ENCODE data around the gene DNAAF5. TPM values are rescaled to one million over a fixed set of nuclear protein-coding genes. Genes with fewer than 3 reads are reported as not detected.
A peak's percentile ranks its signal among the peaks of the same experiment; 100 is the strongest.
"Not testable (repeated sequence)": the region's sequence is repeated elsewhere in the genome, so short reads cannot be mapped to it uniquely, and the experiment has no call there.

Gene DNAAF5
- total RNA-seq, 1 donor from 2014 or later = 18.1 TPM

DNA sequence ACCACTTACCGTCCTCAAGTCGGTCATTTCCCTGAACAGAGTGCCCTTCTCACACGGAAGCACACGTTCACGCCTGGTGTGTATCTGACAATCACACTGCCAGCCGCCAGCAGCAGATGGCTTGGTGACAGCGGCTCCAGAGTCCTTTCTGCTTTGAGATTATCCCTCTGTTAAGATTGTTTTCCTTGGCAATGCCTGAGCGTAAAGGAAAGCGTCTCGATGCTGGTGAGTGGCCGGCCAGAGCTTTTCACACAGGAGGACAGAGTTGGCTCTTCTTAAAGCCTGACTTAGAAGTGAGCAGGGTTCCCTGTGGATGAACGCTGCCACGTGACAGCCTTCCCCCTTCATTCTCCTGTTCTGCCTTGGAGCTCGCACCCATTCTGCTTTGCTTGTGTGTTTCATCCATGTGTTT, 22.6 kb downstream of the DNAAF5 start:
- H3K36me3 ChIP-seq = peaks cover 14% of the 10 kb centered on the region
- DNase-seq = peak; percentile 51
- H3K9me3 ChIP-seq (replicated peaks) = no peaks in the 10 kb centered on the region
- H3K27ac ChIP-seq (replicated peaks) = peak overlapping the region; percentile 70
- H3K4me1 ChIP-seq = peaks cover 32% of the 10 kb centered on the region
- TF ChIP-seq, protein P1, sequence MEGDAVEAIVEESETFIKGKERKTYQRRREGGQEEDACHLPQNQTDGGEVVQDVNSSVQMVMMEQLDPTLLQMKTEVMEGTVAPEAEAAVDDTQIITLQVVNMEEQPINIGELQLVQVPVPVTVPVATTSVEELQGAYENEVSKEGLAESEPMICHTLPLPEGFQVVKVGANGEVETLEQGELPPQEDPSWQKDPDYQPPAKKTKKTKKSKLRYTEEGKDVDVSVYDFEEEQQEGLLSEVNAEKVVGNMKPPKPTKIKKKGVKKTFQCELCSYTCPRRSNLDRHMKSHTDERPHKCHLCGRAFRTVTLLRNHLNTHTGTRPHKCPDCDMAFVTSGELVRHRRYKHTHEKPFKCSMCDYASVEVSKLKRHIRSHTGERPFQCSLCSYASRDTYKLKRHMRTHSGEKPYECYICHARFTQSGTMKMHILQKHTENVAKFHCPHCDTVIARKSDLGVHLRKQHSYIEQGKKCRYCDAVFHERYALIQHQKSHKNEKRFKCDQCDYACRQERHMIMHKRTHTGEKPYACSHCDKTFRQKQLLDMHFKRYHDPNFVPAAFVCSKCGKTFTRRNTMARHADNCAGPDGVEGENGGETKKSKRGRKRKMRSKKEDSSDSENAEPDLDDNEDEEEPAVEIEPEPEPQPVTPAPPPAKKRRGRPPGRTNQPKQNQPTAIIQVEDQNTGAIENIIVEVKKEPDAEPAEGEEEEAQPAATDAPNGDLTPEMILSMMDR (IDR thresholded peaks at IDR 0.05; ENCODE audit: borderline replicate concordance) = no peak
- H3K27me3 ChIP-seq (ENCODE audit: low read depth) = no peaks in the 10 kb centered on the region
- H3K4me3 ChIP-seq = no peak overlapping the region
- intact Hi-C loops (cut with micrococcal nuclease) = no loop called here

GRCh38 chr7:750111-750905, 23.8 kb downstream of the DNAAF5 start:
- intact Hi-C loops (cut with micrococcal nuclease) = no loop called here
- peak overlapping the region; percentile 70 for H3K27ac ChIP-seq (replicated peaks)
- TF ChIP-seq, protein P1 (IDR thresholded peaks at IDR 0.05; ENCODE audit: borderline replicate concordance) = no peak
- H3K4me1 ChIP-seq = peaks cover 32% of the 10 kb centered on the region
- H3K9me3 ChIP-seq (replicated peaks) = no peaks in the 10 kb centered on the region
- peaks cover 26% of the 10 kb centered on the region for H3K36me3 ChIP-seq
- no peaks in the 10 kb centered on the region for H3K27me3 ChIP-seq (ENCODE audit: low read depth)
- DNase-seq = no peak
- H3K4me3 ChIP-seq = no peak overlapping the region

- intact Hi-C loops (cut with micrococcal nuclease) = no loop called here
- Histone ChIP-seq H3K27ac (replicated peaks) (no peak overlapping the region), H3K4me1 (peaks cover 25% of the 10 kb centered on the region), H3K27me3 (ENCODE audit: low read depth) (no peaks in the 10 kb centered on the region), H3K36me3 (peaks cover 36% of the 10 kb centered on the region), H3K9me3 (replicated peaks) (no peaks in the 10 kb centered on the region), H3K4me3 (no peak overlapping the region)
- DNase-seq = no peak
- TF ChIP-seq, protein P1 (IDR thresholded peaks at IDR 0.05; ENCODE audit: borderline replicate concordance) = no peak
Observed at GRCh38 chr7:751826-752225, 25.3 kb downstream of the DNAAF5 start.

GRCh38 chr7:752256-752655, 25.8 kb downstream of the DNAAF5 start:
- H3K27ac ChIP-seq (replicated peaks); intact Hi-C loops (cut with micrococcal nuclease); H3K27me3 ChIP-seq (ENCODE audit: low read depth); DNase-seq; H3K9me3 ChIP-seq (replicated peaks); H3K4me3 ChIP-seq: not testable (repeated sequence)
- H3K4me1 ChIP-seq = peaks cover 21% of the 10 kb centered on the region
- H3K36me3 ChIP-seq = peaks cover 41% of the 10 kb centered on the region

- DNase-seq = no peak
- peaks cover 21% of the 10 kb centered on the region for H3K4me1 ChIP-seq
- peaks cover 49% of the 10 kb centered on the region for H3K36me3 ChIP-seq
- H3K27ac ChIP-seq (replicated peaks) = no peak overlapping the region
- H3K9me3 ChIP-seq (replicated peaks) = no peaks in the 10 kb centered on the region
- H3K4me3 ChIP-seq = no peak overlapping the region
- intact Hi-C loops (cut with micrococcal nuclease) = no loop called here
- TF ChIP-seq, protein P1 (IDR thresholded peaks at IDR 0.05; ENCODE audit: borderline replicate concordance) = no peak
- H3K27me3 ChIP-seq (ENCODE audit: low read depth) = no peaks in the 10 kb centered on the region
Observed at GRCh38 chr7:753190-753589, 26.7 kb downstream of the DNAAF5 start.
